Activated CD4-positive, alpha-beta T cell treated with anti-CD3 and anti-CD28 coated beads, Interleukin-2, Interleukin-4, amounts not matched to agents 100 ng/mL and 50 ng/mL, durations not matched to agents 16 hours and 8 hours (primary cell): ENCODE results near the gene FTO.

Experiments
- DNase-seq: peaks from one replicate; pipeline ENCODE4 v3.0.0-alpha.2; 2020; ENCODE audit warnings: low spot score

The FTO gene

GRCh38 chr16:53937161-53937880, 233.4 kb downstream of the FTO start:
- DNase-seq, result no peak

GRCh38 chr16:53944025-53944424, 240.1 kb downstream of the FTO start:
- no peak for DNase-seq

- DNase-seq, result no peak
Measured at GRCh38 chr16:53945996-53946395, 242.0 kb downstream of the FTO start.

GRCh38 chr16:53946746-53947386, 242.9 kb downstream of the FTO start:
- no peak for DNase-seq

- no peak for DNase-seq
Measured at GRCh38 chr16:53947642-53948041, 243.7 kb downstream of the FTO start.

GRCh38 chr16:53948326-53948725, 244.4 kb downstream of the FTO start:
- DNase-seq, result no peak

- DNase-seq, result no peak
Measured at GRCh38 chr16:53948734-53949430, 244.9 kb downstream of the FTO start.

- DNase-seq, result no peak
Measured at GRCh38 chr16:53949715-53950410, 245.9 kb downstream of the FTO start.

GRCh38 chr16:53950677-53951076, 246.7 kb downstream of the FTO start:
- no peak for DNase-seq

GRCh38 chr16:53952215-53953208, 248.6 kb downstream of the FTO start:
- peak; percentile 2 for DNase-seq

- DNase-seq, result no peak
Measured at GRCh38 chr16:53953336-53953735, 249.4 kb downstream of the FTO start.

GRCh38 chr16:53955221-53955875, 251.4 kb downstream of the FTO start:
- no peak for DNase-seq

- no peak for DNase-seq
Measured at GRCh38 chr16:53958341-53958880, 254.5 kb downstream of the FTO start.

- no peak for DNase-seq
Measured at GRCh38 chr16:53960050-53960812, 256.3 kb downstream of the FTO start.

GRCh38 chr16:53960954-53961616, 257.1 kb downstream of the FTO start:
- DNase-seq, result no peak

GRCh38 chr16:53962041-53962440, 258.1 kb downstream of the FTO start:
- no peak for DNase-seq

- no peak for DNase-seq
Measured at GRCh38 chr16:53964145-53964790, 260.3 kb downstream of the FTO start.

GRCh38 chr16:53966821-53967571, 263.0 kb downstream of the FTO start:
- DNase-seq, result no peak
